ENCODE measurements around the gene ASCL5.
A peak's percentile ranks its signal among the peaks of the same experiment; 100 is the strongest.

ASCL5 gene

GRCh38 chr1:201085902-201086735 is 40.9 kb downstream of the ASCL5 start:
- peak; percentile 85 for DNase-seq (ENCODE audit: low spot score)

DNA sequence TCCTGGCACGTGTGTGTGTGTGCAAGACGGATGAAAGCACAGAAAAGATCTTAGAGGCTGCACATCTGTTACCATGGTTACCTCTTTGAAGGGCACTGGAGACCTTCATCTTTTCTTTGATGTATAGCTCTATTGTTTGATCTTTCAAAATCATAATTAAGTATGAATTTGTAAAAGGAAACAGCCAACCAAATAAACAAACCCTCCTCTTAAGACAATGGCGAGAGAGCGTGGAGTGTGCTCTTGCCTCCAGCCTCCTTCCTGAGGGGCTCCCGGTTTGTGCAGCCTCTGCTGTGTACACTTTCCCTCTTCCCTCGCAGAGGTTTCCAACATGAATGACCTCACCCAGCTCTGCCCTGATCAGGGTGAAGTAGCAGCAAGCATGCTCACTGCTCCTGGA is 42.7 kb downstream of the ASCL5 start:
- no peak for DNase-seq (ENCODE audit: low spot score)

- DNase-seq (ENCODE audit: low spot score), result no peak
Observed at GRCh38 chr1:201083741-201084140, 43.2 kb downstream of the ASCL5 start.

GRCh38 chr1:201080135-201080534 is 46.8 kb downstream of the ASCL5 start:
- no peak for DNase-seq (ENCODE audit: low spot score)

DNA sequence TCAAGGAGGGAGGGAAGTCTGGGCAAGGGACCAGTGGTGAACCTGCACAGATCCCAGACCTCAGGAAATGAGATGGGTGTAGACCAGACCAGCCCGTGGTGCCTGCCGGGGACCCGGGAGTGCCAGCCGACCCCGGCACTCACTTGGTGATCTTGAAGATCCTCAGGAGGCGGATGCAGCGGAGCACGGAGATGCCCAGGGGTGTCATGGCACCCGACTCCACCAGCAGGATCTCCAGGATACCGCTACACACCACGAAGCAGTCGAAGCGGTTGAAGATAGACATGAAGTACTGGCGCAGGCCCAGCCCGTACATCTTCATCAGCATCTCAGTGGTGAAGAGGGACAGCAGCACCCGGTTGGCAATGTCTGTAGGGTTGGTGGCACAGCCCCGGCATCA is 49.2 kb downstream of the ASCL5 start:
- no peak for DNase-seq (ENCODE audit: low spot score)

DNA sequence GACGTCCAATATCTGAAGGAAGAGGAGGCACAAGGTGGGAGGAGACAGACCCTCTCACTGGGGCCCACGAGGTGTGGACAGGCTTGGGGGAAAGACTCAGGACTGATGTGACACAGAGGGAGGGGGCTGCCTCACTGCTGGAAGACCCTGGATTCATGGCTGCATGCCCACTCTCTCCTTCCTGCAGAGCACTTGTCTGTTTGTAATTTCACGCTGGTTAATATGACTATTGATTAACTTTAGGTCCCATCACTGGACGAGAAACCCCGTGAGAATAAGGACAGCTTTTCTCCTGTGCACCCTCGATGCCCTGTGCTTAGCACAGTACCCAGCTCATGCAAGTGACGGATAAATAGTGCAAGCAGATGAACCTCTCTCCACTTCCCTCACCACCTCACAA is 49.9 kb downstream of the ASCL5 start:
- no peak for DNase-seq (ENCODE audit: low spot score)

DNA sequence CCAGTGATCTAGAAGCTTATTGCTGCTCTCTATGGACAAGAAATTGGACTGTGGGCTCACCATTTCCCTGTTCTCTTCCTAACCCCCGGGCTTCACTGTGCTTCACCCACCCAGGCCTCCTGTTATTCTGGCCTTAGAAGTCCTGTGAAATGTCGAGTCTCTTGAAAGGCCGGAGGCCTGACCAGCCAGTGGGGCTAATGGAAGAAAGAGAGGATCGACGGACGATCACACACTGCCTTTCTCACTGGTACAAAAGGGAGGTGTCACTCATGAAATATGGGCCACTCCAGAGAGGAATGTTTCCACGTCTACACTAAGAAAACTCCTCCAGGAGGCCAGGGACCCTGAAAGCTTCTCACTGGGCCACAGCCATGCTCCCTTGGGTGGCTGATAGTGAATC is 50.9 kb downstream of the ASCL5 start:
- no peak for DNase-seq (ENCODE audit: low spot score)

DNA sequence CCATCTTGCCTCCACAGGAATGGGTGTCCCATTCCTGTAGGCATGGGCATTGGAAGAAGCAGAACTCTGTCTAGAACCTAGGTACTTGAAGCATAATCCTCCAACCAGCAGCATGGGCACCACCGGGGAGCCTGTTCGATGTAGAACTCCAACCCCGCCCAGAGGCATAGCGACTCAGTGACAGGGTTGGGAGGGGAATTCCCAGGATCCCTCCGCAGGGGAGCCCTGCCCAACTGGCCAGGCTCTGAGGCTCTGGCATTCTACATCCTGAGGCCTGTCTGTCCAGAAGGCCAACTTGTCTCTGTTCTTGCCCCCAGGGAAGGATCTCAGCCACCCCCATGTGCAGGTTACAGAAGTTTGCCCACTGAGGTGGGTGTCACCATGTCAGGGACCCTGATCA is 53.0 kb downstream of the ASCL5 start:
- no peak for DNase-seq (ENCODE audit: low spot score)

- DNase-seq (ENCODE audit: low spot score), result no peak
Observed at GRCh38 chr1:201072922-201073321, 54.1 kb downstream of the ASCL5 start.

GRCh38 chr1:201072149-201072548 is 54.8 kb downstream of the ASCL5 start:
- DNase-seq (ENCODE audit: low spot score), result no peak

DNA sequence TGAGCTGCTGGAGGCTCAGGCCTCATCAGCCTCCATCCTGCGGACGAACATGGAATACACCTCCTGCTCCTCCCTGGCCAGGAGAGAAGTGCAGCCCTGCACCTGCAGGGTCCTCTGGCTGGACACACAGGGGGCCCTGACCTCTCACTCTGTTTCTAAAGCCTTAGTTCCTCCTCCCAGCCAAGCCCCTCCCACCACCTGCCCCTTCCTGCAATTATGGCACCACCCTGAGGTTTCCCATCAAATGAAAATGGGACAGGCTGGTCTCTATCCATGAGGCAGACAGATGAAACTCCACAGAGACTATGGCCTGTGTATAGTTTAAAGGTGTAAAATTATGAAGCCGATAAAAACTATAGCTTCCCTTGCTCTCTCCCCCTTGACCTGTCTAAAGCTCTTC is 57.3 kb downstream of the ASCL5 start:
- no peak for DNase-seq (ENCODE audit: low spot score)

DNA sequence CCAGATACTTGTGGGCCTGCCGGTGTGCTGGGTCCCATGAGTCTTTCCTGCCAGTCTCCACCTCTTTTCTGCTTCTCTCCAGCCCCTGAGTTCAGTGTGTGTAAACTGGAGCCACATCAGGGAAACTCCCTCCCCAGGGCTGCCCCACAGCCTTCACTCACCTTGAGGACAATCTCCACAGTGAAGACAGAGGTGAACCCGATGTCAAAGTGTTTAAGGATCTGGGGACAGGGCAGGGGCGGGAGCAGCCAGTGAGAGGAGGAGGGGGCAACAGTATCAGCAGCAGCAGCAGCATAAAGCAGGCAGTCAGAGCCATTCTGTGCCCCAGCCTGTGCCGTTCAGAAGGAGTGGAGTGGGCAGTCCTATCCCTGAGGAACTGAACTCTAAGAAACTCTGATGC is 58.0 kb downstream of the ASCL5 start:
- DNase-seq (ENCODE audit: low spot score), result no peak

DNA sequence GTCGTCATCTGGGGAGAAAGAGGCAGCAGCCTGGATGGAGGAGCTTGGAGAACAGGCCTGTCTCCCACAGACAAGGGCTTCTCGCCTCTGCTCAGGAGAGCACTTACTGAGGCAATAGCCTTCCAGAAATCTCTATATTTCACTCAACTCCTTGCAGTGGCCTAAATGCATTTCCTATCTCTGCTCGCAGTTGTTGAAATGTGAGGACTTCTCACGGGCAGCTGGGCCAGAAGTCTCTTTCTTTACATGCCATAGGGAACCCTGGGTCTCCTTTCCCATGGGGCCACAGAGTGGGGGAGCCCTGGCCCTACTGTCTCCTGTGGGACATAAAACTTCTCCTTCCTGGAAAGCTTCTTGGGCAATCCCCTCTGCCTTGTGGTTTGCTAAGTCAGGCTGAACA is 60.0 kb downstream of the ASCL5 start:
- no peak for DNase-seq (ENCODE audit: low spot score)

DNA sequence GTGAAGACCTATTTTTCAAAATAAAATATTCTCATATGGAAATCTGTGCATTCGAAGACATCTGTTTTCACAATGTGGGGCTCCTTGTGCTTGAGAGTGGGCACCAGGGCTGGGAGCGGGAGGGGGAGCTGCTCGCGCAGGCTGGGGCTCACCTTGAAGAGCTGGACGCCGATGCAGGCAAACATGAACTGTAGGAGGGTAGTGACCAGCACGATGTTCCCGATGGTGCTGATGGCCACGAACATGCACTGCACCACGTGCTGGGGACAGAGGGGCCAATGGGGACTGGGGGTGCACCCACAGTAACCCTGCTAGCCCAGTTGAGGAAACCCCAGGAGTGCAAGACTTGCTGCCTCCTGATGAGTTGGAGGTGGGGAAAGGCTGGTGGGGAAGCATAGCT is 61.3 kb downstream of the ASCL5 start:
- no peak for DNase-seq (ENCODE audit: low spot score)

DNA sequence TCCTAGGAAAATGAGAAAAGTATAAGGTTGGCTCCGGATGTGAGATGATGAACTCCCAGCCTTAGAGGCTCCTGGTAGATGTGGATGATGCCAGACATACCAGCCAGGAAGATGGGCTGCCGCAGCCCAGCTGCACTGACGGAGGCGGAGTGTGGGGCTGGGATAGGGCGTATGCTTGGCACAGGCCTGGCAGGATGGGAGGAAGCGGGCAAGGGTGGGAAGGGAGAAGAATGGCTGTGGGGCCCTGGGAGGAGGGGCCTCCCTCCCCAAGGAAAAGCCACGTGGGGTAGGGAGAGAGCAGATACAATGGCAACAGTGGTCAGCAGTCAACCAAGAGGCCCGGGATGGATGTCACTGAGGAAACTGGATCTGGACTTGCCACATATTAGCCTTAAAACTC is 62.2 kb downstream of the ASCL5 start:
- DNase-seq (ENCODE audit: low spot score), result no peak

Data from HuH-7 (cell line).